ENCODE measurements around the gene MRTFA. TPM values are rescaled to one million over a fixed set of nuclear protein-coding genes. Genes with fewer than 3 reads are reported as not detected.
A peak's percentile ranks its signal among the peaks of the same experiment; 100 is the strongest.

MRTFA gene
- total and polyA plus RNA-seq, 9 of the 15 experiments (the other 6 are each of a cell fraction or from before 2014, with no cell fraction given) = 0.84 to 21.1 (median 3.7) TPM

- TF ChIP-seq BACH1 (tag; IDR thresholded peaks at IDR 0.05) (no peak), ZNF324 (CRISPR knock-in tag; IDR thresholded peaks at IDR 0.05) (no peak), PRPF4 (IDR thresholded peaks at IDR 0.05; ENCODE audit: insufficient read depth, low read depth, low read length, poor library complexity, severe bottlenecking) (no peak), ZNF592 (IDR thresholded peaks at IDR 0.05) (no peak), CEBPZ (IDR thresholded peaks at IDR 0.05; ENCODE audit: borderline replicate concordance, low read depth, low read length) (no peak), SNRNP70 (optimal IDR thresholded peaks at IDR 0.05; ENCODE audit: low read depth, low read length) (no peak), ZZZ3 (IDR thresholded peaks at IDR 0.05) (no peak), KHSRP (IDR thresholded peaks at IDR 0.05) (no peak), NCOA1 (IDR thresholded peaks at IDR 0.05; ENCODE audit: low read depth) (peak; percentile 16; the same call in 1 of the 2 replicates), ZBTB17 (CRISPR knock-in tag; IDR thresholded peaks at IDR 0.05) (no peak), ATF7 (IDR thresholded peaks at IDR 0.05) (peak; percentile 53), ETS1 (conservative IDR thresholded peaks at IDR 0.05; ENCODE audit: control insufficient read depth, low read depth, low read length) (no peak), CBX8 (IDR thresholded peaks at IDR 0.05; ENCODE audit: borderline replicate concordance, extremely low read depth, low read depth, low read length, poor library complexity, severe bottlenecking) (no peak), HBP1 (CRISPR knock-in tag; IDR thresholded peaks at IDR 0.05) (no peak), ZKSCAN1 (IDR thresholded peaks at IDR 0.05; ENCODE audit: low read depth, low read length) (no peak), ZFP30 (CRISPR knock-in tag; IDR thresholded peaks at IDR 0.05; ENCODE audit: borderline replicate concordance) (no peak), L3MBTL2 (IDR thresholded peaks at IDR 0.05) (no peak), MTA2 (IDR thresholded peaks at IDR 0.05; ENCODE audit: low read depth) (peak; percentile 41; the same call in 1 of the 2 replicates), ZNF124 (CRISPR knock-in tag; IDR thresholded peaks at IDR 0.05) (no peak)
Measured at GRCh38 chr22:40499209-40499623, 137.3 kb downstream of the MRTFA start (continued).
